HG02973 (cell line): ENCODE data around the gene PMEPA1.

Source experiments
- ATAC-seq: cut with Tn5 transposase; IDR thresholded peaks from one replicate; pipeline ENCODE4 v1.9.1; 2021; ENCODE audit warnings: moderate library complexity; ENCODE audit not compliant: unreplicated experiment

Gene PMEPA1

GRCh38 chr20:57712851-57713504 lies 3.2 kb upstream of the PMEPA1 start:
- ATAC-seq, result no peak

GRCh38 chr20:57712341-57712740 lies 2.5 kb upstream of the PMEPA1 start:
- ATAC-seq, result no peak

GRCh38 chr20:57711826-57712225 lies 2.0 kb upstream of the PMEPA1 start:
- ATAC-seq, result no peak

- ATAC-seq, result no peak
These were observed 1.5 kb upstream of the PMEPA1 start for GRCh38 chr20:57711311-57711712.

- no peak for ATAC-seq
These were observed 1.0 kb upstream of the PMEPA1 start for GRCh38 chr20:57710841-57711240.

- ATAC-seq, result no peak
These were observed 831 bp downstream of the PMEPA1 start for GRCh38 chr20:57708694-57709673.

GRCh38 chr20:57707849-57708693 lies 1.7 kb downstream of the PMEPA1 start:
- no peak for ATAC-seq

GRCh38 chr20:57707320-57707719 lies 2.5 kb downstream of the PMEPA1 start:
- ATAC-seq, result no peak

GRCh38 chr20:57705127-57705899 lies 4.5 kb downstream of the PMEPA1 start:
- no peak for ATAC-seq

- no peak for ATAC-seq
These were observed 5.6 kb downstream of the PMEPA1 start for GRCh38 chr20:57704245-57704644.

GRCh38 chr20:57703013-57703412 lies 6.8 kb downstream of the PMEPA1 start:
- no peak for ATAC-seq

GRCh38 chr20:57702521-57702920 lies 7.3 kb downstream of the PMEPA1 start:
- ATAC-seq, result no peak

- ATAC-seq, result no peak
These were observed 7.7 kb downstream of the PMEPA1 start for GRCh38 chr20:57702091-57702490.

- ATAC-seq, result no peak
These were observed 8.2 kb downstream of the PMEPA1 start for GRCh38 chr20:57701651-57702050.

- no peak for ATAC-seq
These were observed 8.7 kb downstream of the PMEPA1 start for GRCh38 chr20:57701090-57701489.

- ATAC-seq, result no peak
These were observed 10.4 kb downstream of the PMEPA1 start for GRCh38 chr20:57699395-57699794.

- ATAC-seq, result no peak
These were observed 10.9 kb downstream of the PMEPA1 start for GRCh38 chr20:57698867-57699275.

- no peak for ATAC-seq
These were observed 11.5 kb downstream of the PMEPA1 start for GRCh38 chr20:57698116-57698866.

- ATAC-seq, result no peak
These were observed 12.3 kb downstream of the PMEPA1 start for GRCh38 chr20:57697543-57697942.
